Measurements from ENCODE around the gene HPCAL4. TPM values are rescaled to one million over a fixed set of nuclear protein-coding genes. Genes with fewer than 3 reads are reported as not detected.

The HPCAL4 gene
- total RNA-seq, 1 experiment from 2014 or later = 0.14 TPM

GRCh38 chr1:39628807-39629350, 62.4 kb downstream of the HPCAL4 start:
- H3K27me3 Mint-ChIP-seq (ENCODE audit: insufficient read depth, unreplicated experiment) = no peaks in the 10 kb centered on the region
- no peaks in the 10 kb centered on the region for H3K9me3 ChIP-seq
- H3K27me3 ChIP-seq (replicated peaks; ENCODE audit: control insufficient read depth, insufficient read depth, low read length) = no peaks in the 10 kb centered on the region
- TF ChIP-seq CTCF (IDR thresholded peaks at IDR 0.05; ENCODE audit: insufficient read depth in 1 of 2, low read depth in 1 of 2, low read length in 1 of 2, severe bottlenecking in 1 of 2, unreplicated experiment in 1 of 2) = no peak
- ChIA-PET POLR2A (no interaction called here), CTCF (no interaction called here)
- BruUV-seq (replicated peaks) = no TSS peak
- intact Hi-C loops (cut with micrococcal nuclease; ENCODE audit: unreplicated experiment) = no loop called here
- no peaks in the 10 kb centered on the region for H3K36me3 ChIP-seq (ENCODE audit: control insufficient read depth, insufficient read depth, low read length)
- no peak for DNase-seq
- H3K27ac Mint-ChIP-seq (ENCODE audit: unreplicated experiment) = no peak overlapping the region
- no peaks in the 10 kb centered on the region for H3K36me3 Mint-ChIP-seq (ENCODE audit: insufficient read depth, unreplicated experiment)
- no peaks in the 10 kb centered on the region for H3K4me1 ChIP-seq
- no peaks in the 10 kb centered on the region for H3K9me3 Mint-ChIP-seq (ENCODE audit: unreplicated experiment)
- H3K4me3 Mint-ChIP-seq (ENCODE audit: unreplicated experiment) = no peak overlapping the region
- H3K4me1 Mint-ChIP-seq (ENCODE audit: low read depth, unreplicated experiment) = no peaks in the 10 kb centered on the region
- no peak overlapping the region for H3K4me3 ChIP-seq (ENCODE audit: low read depth, low read length)

Other genes starting within 250 kb of the HPCAL4 start
- 3.2 and 3.6 TPM in 2 replicates for gene BMP8A, start 199.8 kb downstream of the HPCAL4 start, total RNA-seq (2022)
- 242 and 245 TPM in 2 replicates for gene PABPC4, start 114.6 kb downstream of the HPCAL4 start, total RNA-seq (2022)
- 3.0 and 3.4 TPM in 2 replicates for gene HEYL, start 51.8 kb downstream of the HPCAL4 start, total RNA-seq (2022)
- gene NT5C1A, start 19.3 kb downstream of the HPCAL4 start, total RNA-seq (2022) = not detected in 2 replicates
- gene PPIE, start 47.4 kb upstream of the HPCAL4 start, total RNA-seq (2022) = 39.2 and 41.7 TPM in 2 replicates
- gene OXCT2, start 79.9 kb upstream of the HPCAL4 start, total RNA-seq (2022) = 4.6 and 6.4 TPM in 2 replicates
- 5.8 and 5.9 TPM in 2 replicates for gene BMP8B, start 97.4 kb upstream of the HPCAL4 start, total RNA-seq (2022)
- 18.9 and 23.5 TPM in 2 replicates for gene TRIT1, start 192.1 kb upstream of the HPCAL4 start, total RNA-seq (2022)
- 7.2 and 7.8 TPM in 2 replicates for gene MYCL, start 210.5 kb upstream of the HPCAL4 start, total RNA-seq (2022)